HFF-Myc (cell line): Measurements from ENCODE around the gene BRDT.

Experiments
- DNase-seq: peaks from one replicate; pipeline ENCODE4 v3.0.0-alpha.2; 2011; ENCODE audit warnings: low read depth; ENCODE audit errors: extremely low read depth
- H3K4me3 ChIP-seq: replicated peaks from 2 replicates; pipeline ENCODE4 v1.5.1; 2011; ENCODE audit warnings: low read depth, mild to moderate bottlenecking, control low read depth, low read length
- TF ChIP-seq, protein P1 (sequence below): IDR thresholded peaks from 2 replicates; pipeline ENCODE4 v1.5.1; 2012; ENCODE audit warnings: mild to moderate bottlenecking, low read depth, low read length, control low read depth; ENCODE audit errors: missing control alignments

Gene BRDT

DNA sequence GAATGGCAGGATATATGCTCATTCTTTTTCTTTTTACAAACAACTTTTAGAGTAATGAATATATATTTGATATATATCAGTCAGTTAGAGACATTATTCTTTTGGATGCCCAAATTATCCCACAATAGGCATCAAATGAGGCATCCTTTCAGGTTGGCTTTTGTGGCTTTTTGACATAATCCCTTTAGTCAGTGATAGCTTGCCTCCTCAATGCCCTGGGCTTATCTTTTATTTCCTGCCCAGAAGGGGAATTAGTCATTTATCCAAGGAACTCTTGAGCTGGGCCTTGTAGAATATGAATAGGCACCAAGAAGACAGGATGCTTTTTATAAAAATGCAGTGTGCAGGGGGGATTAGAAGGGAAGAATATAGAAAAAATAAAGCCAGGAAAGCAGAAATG lies 102.7 kb downstream of the BRDT start:
- no peak for DNase-seq
- H3K4me3 ChIP-seq, result no peak overlapping the region
- TF ChIP-seq, protein P1, sequence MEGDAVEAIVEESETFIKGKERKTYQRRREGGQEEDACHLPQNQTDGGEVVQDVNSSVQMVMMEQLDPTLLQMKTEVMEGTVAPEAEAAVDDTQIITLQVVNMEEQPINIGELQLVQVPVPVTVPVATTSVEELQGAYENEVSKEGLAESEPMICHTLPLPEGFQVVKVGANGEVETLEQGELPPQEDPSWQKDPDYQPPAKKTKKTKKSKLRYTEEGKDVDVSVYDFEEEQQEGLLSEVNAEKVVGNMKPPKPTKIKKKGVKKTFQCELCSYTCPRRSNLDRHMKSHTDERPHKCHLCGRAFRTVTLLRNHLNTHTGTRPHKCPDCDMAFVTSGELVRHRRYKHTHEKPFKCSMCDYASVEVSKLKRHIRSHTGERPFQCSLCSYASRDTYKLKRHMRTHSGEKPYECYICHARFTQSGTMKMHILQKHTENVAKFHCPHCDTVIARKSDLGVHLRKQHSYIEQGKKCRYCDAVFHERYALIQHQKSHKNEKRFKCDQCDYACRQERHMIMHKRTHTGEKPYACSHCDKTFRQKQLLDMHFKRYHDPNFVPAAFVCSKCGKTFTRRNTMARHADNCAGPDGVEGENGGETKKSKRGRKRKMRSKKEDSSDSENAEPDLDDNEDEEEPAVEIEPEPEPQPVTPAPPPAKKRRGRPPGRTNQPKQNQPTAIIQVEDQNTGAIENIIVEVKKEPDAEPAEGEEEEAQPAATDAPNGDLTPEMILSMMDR, result no peak
